NCI-H187 treated with DMSO at 0.1 percent for 48 hours (cell line): ENCODE measurements around the gene SYNDIG1.

Source experiments
- DNase-seq: peaks from one replicate; lab custom pipeline; 2025; lab: John Stamatoyannopoulos, UW

Gene SYNDIG1

GRCh38 chr20:24567508-24567907 lies 98.1 kb downstream of the SYNDIG1 start:
- DNase-seq, result no peak

DNA sequence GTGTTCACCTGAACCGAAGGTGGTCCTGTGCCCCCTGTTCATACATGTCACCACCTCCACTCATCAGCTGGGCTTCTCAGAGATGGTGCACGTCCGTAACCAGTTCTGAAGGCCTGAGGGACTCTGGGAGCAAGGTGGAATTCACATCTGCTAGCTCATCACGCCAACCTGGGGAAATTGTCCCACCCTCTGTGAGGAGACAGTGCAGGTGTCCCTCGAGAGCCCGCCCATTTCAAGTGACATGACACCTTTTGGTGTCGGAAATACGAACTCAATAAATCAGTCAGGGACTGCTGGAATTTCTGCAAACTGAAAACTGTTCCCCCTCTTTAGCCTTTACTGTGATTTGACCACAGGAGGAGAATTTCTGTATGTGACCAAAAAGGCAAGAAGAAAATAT lies 99.4 kb downstream of the SYNDIG1 start:
- no peak for DNase-seq

DNA sequence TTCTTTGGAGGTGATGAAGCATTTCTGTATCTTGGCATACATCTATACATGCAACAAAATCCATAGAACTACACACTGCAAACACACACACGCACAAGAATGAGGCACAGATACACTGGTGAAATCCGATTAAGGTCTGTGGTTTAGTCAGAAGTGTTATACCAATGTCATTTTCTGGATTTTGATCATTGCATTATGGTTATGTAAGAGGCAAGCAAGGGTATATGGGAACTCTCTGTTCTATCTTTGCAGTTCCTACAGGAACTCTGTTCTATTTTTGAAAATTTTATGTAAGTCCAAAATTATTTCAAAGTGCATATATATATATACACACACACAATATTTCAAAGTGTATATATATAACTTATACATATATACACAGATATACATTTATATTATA lies 101.7 kb downstream of the SYNDIG1 start:
- DNase-seq, result no peak

- DNase-seq, result no peak
Observed at GRCh38 chr20:24572140-24572539, 102.7 kb downstream of the SYNDIG1 start.

GRCh38 chr20:24572862-24573261 lies 103.4 kb downstream of the SYNDIG1 start:
- no peak for DNase-seq

DNA sequence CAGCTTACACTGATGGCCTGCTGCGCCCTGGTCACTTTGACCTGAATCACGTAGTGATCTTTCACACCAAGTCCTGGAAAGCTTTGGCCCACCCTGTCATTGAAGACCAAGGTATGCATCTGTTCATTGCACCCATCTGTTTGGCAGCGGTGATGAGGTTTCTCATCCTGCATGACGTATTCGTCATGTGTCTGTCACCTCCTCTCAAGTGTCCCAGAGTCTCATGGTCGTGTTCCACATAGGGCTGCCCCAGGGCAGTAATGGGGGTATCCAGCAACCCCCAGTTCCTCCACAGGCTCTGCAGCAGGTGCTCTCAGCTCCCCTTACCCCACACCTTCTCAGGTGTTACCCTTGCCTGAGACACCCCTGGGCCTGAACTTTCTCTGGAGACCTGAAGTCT lies 104.1 kb downstream of the SYNDIG1 start:
- DNase-seq, result no peak

DNA sequence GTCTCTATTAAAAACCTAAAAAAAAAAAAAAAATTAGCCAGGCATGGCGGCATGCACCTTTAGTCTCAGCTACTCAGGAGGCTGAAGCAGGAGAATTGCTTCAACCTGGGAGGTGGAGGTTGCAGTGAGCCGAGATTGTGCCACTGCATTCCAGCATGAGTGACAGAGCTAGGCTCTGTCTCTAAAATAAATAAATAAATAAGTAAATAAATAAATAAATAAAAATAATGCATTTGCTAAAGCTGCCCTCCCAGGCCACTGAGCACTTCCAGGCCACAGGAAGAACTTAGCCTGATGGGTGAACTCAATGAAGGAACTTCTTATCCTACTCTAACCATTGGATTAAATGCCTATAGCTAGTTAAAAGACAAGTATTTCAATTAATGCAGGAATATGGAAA lies 104.9 kb downstream of the SYNDIG1 start:
- DNase-seq, result no peak

GRCh38 chr20:24574797-24575196 lies 105.4 kb downstream of the SYNDIG1 start:
- DNase-seq, result no peak

DNA sequence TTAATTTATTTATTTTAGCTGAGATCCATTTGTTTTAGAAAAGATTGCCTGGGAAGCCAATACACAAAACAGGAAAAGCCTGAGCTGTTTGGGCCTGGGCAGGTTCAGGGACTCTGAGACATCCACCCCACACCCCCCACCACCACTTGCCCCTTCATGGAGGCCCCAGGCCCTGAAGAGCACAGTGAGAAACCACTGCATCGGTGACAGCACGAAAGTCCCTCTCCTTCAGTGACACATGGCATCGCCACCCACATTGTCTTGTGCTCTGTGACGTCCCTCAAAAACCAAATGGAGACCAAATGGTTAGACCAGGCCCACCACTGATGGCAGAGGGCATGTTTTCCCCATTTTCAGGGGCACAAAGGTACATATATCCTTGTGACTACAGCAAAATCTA lies 106.4 kb downstream of the SYNDIG1 start:
- DNase-seq, result no peak

- DNase-seq, result no peak
Observed at GRCh38 chr20:24576447-24576846, 107.0 kb downstream of the SYNDIG1 start.

DNA sequence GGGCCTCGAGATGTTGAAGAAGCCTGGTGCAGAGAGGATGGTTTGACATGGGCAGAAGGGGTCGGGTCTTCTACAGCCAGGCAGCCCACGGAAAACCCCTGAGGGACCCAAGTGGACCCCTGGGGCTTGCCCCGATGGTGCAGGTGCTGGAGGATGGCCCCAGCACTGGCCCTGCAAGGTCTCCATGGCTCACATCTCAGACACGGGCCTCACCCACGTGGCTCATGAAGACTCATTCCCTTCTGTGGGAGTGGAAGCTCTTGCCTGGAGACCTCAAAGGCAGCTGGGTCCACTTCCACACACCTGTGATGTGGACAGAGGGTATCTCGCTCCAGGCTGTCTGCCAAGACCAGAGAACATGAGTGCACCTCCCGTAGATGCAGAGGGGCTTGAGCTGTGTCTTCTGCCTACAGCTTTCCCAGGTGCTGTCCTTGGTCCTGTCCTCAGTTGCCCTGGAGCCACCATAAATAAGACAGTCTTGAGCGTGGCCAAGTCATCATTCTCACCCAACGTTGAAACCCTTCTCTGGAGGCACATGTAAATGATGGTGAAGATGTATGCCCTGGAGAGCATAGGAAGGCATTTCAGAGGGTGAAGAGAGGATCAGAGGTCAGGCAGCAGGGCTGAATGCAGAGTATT lies 108.0 kb downstream of the SYNDIG1 start:
- DNase-seq, result no peak

GRCh38 chr20:24578567-24579415 lies 109.4 kb downstream of the SYNDIG1 start:
- DNase-seq, result no peak

DNA sequence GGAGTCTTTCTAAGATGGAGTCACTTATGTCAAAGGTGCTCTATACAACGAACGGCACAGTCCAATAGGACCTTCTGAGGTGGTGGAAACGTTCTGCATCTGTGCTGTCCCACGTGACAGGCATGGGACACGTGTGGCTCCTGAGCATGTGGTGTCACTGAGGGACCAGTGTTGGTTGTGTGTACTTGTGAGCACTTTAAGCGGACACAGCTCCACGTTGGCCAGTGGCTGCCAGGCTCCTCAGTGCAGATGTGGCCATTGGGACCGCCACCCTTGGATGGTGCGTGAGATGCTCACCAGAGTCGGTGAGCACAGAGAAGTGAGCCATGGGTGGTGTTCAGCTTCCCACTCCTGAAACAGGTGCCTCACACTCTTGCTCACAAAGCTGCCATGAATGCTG lies 110.0 kb downstream of the SYNDIG1 start:
- DNase-seq, result no peak

DNA sequence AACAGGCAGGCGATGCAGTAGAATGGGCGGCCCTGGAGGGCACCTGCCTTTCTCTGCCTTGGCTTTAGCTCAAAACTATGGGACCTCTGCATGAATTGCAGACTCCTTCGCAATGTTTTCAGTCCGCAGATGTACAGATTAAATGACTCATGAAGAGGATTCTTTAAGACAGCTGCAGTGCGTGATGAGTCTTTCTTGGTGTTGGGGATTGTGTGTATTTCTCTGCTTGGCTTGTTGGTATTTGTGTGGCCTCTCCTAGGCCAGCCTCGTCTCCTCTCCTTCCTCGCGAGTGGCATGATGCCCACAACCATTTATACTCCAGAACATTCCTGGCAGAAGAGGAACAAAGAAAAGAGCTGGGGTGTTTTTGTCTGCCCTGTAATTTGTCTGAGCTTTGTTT lies 110.6 kb downstream of the SYNDIG1 start:
- DNase-seq, result no peak

DNA sequence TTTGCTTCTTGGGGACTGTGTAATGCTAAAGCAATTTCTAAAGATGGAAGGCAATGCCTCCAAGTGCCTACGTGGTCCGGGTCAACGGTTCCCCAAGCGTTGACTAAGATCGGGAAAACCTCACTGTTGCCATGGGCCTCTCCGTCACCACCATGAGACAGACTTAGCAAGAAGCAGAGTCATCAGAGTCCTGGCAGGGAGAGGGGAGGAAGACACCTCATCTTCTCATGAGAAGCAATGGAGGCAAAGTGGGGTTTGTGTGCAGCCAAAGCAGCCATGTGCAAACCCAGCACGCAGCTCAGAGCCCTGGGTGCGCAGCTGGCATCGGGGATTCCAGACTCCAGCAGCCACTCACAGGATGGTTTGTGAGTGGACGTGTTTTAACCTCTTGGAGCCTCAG lies 111.4 kb downstream of the SYNDIG1 start:
- no peak for DNase-seq

GRCh38 chr20:24581443-24582170 lies 112.2 kb downstream of the SYNDIG1 start:
- no peak for DNase-seq

GRCh38 chr20:24582373-24583168 lies 113.1 kb downstream of the SYNDIG1 start:
- no peak for DNase-seq

DNA sequence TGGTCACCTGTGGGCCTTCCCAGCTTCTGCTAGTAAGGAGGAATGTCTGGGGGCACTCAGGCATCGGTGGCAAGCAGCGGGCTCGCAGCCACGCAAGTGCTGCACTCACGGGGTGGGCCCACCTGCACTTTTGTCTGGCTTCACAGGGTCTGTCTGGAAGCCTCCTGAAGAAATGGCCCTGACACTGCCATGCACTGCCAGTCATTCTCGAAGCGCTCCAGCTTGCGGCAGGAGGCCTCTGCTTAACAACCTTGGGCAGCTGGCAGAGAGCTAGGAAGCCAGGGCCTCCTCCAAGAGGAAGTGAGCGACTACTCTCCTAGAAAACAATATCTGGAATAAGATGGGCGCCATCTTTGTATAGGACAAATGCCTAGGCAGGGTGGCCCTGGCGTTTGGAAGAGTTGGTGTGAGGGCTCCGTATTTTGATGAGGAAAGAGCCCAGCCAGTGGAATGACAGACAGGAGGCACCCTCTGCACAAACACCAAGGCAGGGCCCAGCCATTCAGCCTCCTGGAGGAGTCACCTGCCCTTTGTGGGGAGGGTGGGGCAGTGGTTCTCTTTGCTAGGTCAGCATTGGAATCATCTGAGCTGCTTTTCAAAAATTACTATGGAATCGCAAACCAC lies 113.9 kb downstream of the SYNDIG1 start:
- no peak for DNase-seq

DNA sequence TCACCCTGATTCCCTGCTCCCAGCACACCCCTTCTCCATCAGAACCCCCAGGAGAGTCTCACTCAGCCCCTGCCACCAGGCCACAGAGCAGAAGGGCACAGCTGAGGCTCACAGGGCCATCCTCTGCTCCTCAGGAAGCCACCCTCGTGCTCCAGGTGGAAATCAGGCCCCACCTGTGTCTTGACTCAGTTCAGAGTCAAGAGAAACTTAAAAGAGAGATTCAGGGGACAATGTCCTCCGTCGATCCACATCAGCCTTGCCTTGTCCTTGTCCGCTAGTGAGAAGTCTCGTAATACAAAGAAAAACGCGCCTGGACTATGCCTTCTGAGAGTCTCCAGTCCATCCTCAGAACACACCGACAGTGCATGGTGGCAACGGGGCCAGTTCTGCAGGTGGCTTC lies 114.6 kb downstream of the SYNDIG1 start:
- no peak for DNase-seq

DNA sequence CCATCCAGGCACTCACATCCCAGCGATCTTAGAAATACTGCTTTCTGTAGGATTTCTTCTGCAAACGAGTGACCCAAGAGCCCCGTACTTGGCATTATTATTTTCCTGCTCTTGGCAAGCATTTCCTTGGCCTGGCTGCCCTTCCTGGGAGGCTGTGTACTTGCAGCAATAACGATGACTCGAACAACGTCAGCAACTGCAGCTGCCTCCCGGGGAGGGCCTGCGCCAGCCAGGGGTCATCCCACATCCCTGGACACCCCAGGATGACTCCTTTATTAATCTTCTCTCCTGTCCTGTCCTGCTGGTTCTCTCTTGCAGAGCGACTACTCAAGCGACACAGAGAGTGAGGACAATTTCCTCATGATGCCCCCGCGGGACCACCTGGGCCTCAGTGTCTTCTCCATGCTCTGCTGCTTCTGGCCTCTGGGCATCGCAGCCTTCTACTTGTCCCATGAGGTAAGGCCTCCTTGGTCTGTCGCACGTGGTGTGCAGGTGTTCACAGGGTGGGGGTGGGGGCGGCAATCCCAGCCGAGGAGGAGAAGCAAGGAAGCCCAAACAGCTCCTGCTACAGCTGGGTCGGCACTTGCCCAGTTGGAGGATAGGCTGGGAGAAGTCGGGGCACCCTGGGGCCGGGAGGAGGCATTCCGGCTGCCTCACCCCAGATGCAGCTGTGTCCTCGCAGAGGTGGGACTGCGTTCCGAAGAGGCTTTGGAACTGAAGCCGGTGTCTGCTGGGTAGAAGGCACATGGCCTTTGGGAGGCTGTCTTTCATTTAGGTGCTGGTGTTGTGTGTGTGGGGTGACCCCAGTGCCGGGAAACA lies 115.3 kb downstream of the SYNDIG1 start:
- DNase-seq, result no peak
